GM12878 (cell line): Measurements from ENCODE around the gene EP300. TPM values are rescaled to one million over a fixed set of nuclear protein-coding genes. Genes with fewer than 3 reads are reported as not detected.

ENCODE experiments used
- ATAC-seq: fragments of 200-7000 bp; cut with Tn5 transposase; 3 replicates; pipeline ENCODE4 v1.9.1; 2020; ENCODE audit warnings: mild to moderate bottlenecking, moderate library complexity
- BruUV-seq: library from RNA; stranded (reverse); fragments of 400-500 nt; replicated peaks from 2 replicates; lab custom pipeline; 2021; lab: Mats Ljungman, UMichigan
- CTCF ChIA-PET: fragments of 300-600 bp; sonication (Branson Sonifier 250); formaldehyde crosslinking; extraction: SDS; loops from one replicate; lab custom pipeline; 2021; ENCODE audit warnings: inconsistent platforms; lab: Yijun Ruan, JAX
- POLR2A ChIA-PET: fragments of 350-600 bp; formaldehyde crosslinking; extraction: SDS; loops from one replicate; lab custom pipeline; 2021; ENCODE audit warnings: inconsistent platforms; lab: Charles Lee
- RAD21 ChIA-PET: fragments of 300-600 bp; sonication (Branson Sonifier 250); formaldehyde crosslinking; loops from one replicate; lab custom pipeline; 2023; ENCODE audit warnings: antibody characterized with exemption; ENCODE audit not compliant: unreplicated experiment; lab: Charles Lee
- SMC1A ChIA-PET: fragments of 300-600 bp; sonication (Branson Sonifier 250); formaldehyde crosslinking; loops from one replicate; lab custom pipeline; 2023; ENCODE audit not compliant: unreplicated experiment, uncharacterized antibody; lab: Charles Lee
- DNase-seq: peaks from one replicate; pipeline ENCODE4 v3.0.0-alpha.2; 2011; ENCODE audit warnings: low read depth, low spot score
- FAIRE-seq: peaks from 3 replicates; lab custom pipeline; 2011; peaks lifted over from hg19 to GRCh38; lab: Jason Lieb, UNC
- H2AFZ ChIP-seq: 2 replicates; pipeline ENCODE4 v1.6.0; 2011; ENCODE audit warnings: low read depth, low read length, control low read depth; ENCODE audit not compliant: control insufficient read depth
- H3K27ac ChIP-seq: 2 replicates; pipeline ENCODE4 v1.5.1; 2011; ENCODE audit warnings: control low read depth; ENCODE audit not compliant: control insufficient read depth, insufficient read depth
- H3K27me3 ChIP-seq, 2 experiments: replicated peaks in 1 of 2; 2 replicates each; pipeline versions ENCODE4 v1.6.0 to v1.6.1; 2011; ENCODE audit warnings: low read length in 1 of 2; ENCODE audit not compliant: control insufficient read depth in 2 of 2, insufficient read depth in 2 of 2
- H3K36me3 ChIP-seq, 2 experiments: 2 replicates each; pipeline ENCODE4 v1.5.1; 2011; ENCODE audit warnings: low read length in 1 of 2; ENCODE audit not compliant: control insufficient read depth in 2 of 2, insufficient read depth in 2 of 2
- H3K4me1 ChIP-seq: 2 replicates; pipeline ENCODE4 v1.6.1; 2011; ENCODE audit warnings: mild to moderate bottlenecking, low read length, moderate library complexity, mixed read lengths; ENCODE audit not compliant: control insufficient read depth, insufficient read depth
- H3K4me2 ChIP-seq: 2 replicates; pipeline ENCODE4 v1.6.0; 2011; ENCODE audit warnings: control low read depth; ENCODE audit not compliant: control insufficient read depth, insufficient read depth
- H3K4me3 ChIP-seq: fragments of 200-600 bp; sonication (generic); 2 replicates; pipeline ENCODE4 v1.5.1; 2016
- H3K79me2 ChIP-seq: 2 replicates; pipeline ENCODE4 v1.6.0; 2011; ENCODE audit warnings: low read length; ENCODE audit not compliant: control insufficient read depth, insufficient read depth
- H3K9ac ChIP-seq: 2 replicates; pipeline ENCODE4 v1.8.0; 2011; ENCODE audit warnings: low read length, control low read depth, mixed read lengths; ENCODE audit not compliant: control insufficient read depth, insufficient read depth
- H3K9me3 ChIP-seq: replicated peaks from 3 replicates; pipeline ENCODE4 v1.5.1; 2011; ENCODE audit warnings: mild to moderate bottlenecking, low read length; ENCODE audit not compliant: control insufficient read depth, insufficient read depth
- H4K20me1 ChIP-seq: 2 replicates; pipeline ENCODE4 v1.6.0; 2011; ENCODE audit not compliant: control insufficient read depth, insufficient read depth
- CUX1 ChIP-seq: IDR thresholded peaks from 2 replicates; pipeline ENCODE4 v1.6.1; 2012; ENCODE audit warnings: improper control_type of control experiment, low read depth, low read length; ENCODE audit not compliant: insufficient replicate concordance
- E2F4 ChIP-seq: IDR thresholded peaks from 2 replicates; pipeline ENCODE4 v1.6.1; 2012; ENCODE audit warnings: low read depth, low read length, improper control_type of control experiment
- MLLT1 ChIP-seq: fragments of 450-650 bp; IDR thresholded peaks from 2 replicates; pipeline ENCODE4 v1.6.1; 2016; ENCODE audit warnings: mild to moderate bottlenecking
- ZNF384 ChIP-seq: IDR thresholded peaks from 2 replicates; pipeline ENCODE4 v1.6.1; 2012; ENCODE audit warnings: low read depth, mild to moderate bottlenecking, low read length, improper control_type of control experiment, borderline replicate concordance
- WGBS: methylation state at CpG from one replicate; pipeline ENCODE4 v1.1.6; 2016; ENCODE audit warnings: low lambda C conversion rate; ENCODE audit not compliant: insufficient replicate concordance, insufficient coverage; ENCODE audit errors: missing lambda C conversion rate; 5-methylcytosine and 5-hydroxymethylcytosine counted together
- in situ Hi-C: fragments of 300-500 bp; cut with MboI; formaldehyde crosslinking; loops from 9 replicates; pipeline ENCODE4 v1.14.3; 2018; ENCODE audit warnings: mixed read lengths
- intact Hi-C: fragments of 100-400 bp; cut with micrococcal nuclease; formaldehyde crosslinking; loops from one replicate; pipeline ENCODE4 v1.14.2; 2022; ENCODE audit not compliant: unreplicated experiment
- polyA plus RNA-seq, 11 experiments: library from polyadenylated mRNA; depleted of rRNA in 4 of 11; unstranded in 6 of 11; stranded (reverse) in 5 of 11; fragments of >200 nt; fragmentation: Nextera tagmentation in 4 of 11; fragmentation: Illumina TruSeq in 1 of 11; extraction: Ambion mirVana in 4 of 11; extraction: Trizol in 1 of 11; gene quantifications; 1 replicate in 1 of 11; 2 replicates in 10 of 11; pipeline versions ENCODE4 v1.2.1 to v1.2.3, GENCODE V29; 2011 to 2016; ENCODE audit warnings: inconsistent platforms in 2 of 11, missing spikeins in 2 of 11, low read depth in 1 of 11
- total RNA-seq, 4 experiments: library from RNA; depleted of rRNA in 3 of 4; stranded (reverse); fragments of >200 nt in 3 of 4; fragmentation: Illumina TruSeq in 1 of 4; extraction: Trizol in 1 of 4; gene quantifications; 2 replicates each; pipeline versions ENCODE4 v1.2.1 to v1.2.3, GENCODE V29; 2013 to 2021

The EP300 gene
- total and polyA plus RNA-seq, 10 of the 15 experiments (the other 5 are each of a cell fraction or from before 2014, with no cell fraction given): 5.5 to 48.5 (median 23.6) TPM

GRCh38 chr22:41096391-41096790 is 4.0 kb downstream of the EP300 start:
- H2AFZ ChIP-seq: no peak overlapping the region
- intact Hi-C loops: no loop called here
- ChIA-PET SMC1A (interaction anchor here (0.8 to 1.4 kb wide), 8 partner anchors 15 to 1052 kb away, joined by 3 to 6 read pairs (median 3); no protein-coding TSS in a partner anchor), RAD21 (interaction anchor here (0.6 to 2.7 kb wide), 7 partner anchors 10 to 1081 kb away, joined by 3 to 11 read pairs (median 5); partner anchors contain the start of gene RBX1), CTCF (interaction anchor here (0.7 to 1.7 kb wide), 2 partner anchors 36 to 173 kb away, joined by 4 to 7 read pairs; no protein-coding TSS in a partner anchor), POLR2A (interaction anchor here (0.6 to 2.3 kb wide), 10 partner anchors 11 to 281 kb away, joined by 3 to 17 read pairs (median 6); partner anchors contain the start of gene RBX1)
- peak overlapping the region; percentile 68 for H3K4me2 ChIP-seq
- peaks cover 4% of the 10 kb centered on the region for H4K20me1 ChIP-seq
- no TSS peak for BruUV-seq
- 67% methylated on average over 3 of the region's 3 CpGs for WGBS
- H3K9ac ChIP-seq: no peak overlapping the region
- in situ Hi-C loops: no loop called here
- H3K27me3 ChIP-seq: no peaks in the 10 kb centered on the region
- DNase-seq (no peak), ATAC-seq (no peak), FAIRE-seq (no peak)
- no peak overlapping the region for H3K27ac ChIP-seq
- TF ChIP-seq MLLT1 (0 out of 2 replicates have a peak, but pooled peaks have one; percentile 38), E2F4 (no peak), ZNF384 (0 out of 2 replicates have a peak, but pooled peaks have one; percentile 7), CUX1 (no peak)
- H3K4me1 ChIP-seq: no peaks in the 10 kb centered on the region; the same call in 1 of the 2 replicates
- H3K79me2 ChIP-seq: peaks cover 91% of the 10 kb centered on the region
- peak overlapping the region; percentile 95 for H3K4me3 ChIP-seq
- peaks cover 0 to 7% of the 10 kb centered on the region in 2 experiments; a peak in 2 of 4 replicates for H3K36me3 ChIP-seq
- no peaks in the 10 kb centered on the region for H3K9me3 ChIP-seq
